ENCODE measurements around the gene SV2C. TPM values are rescaled to one million over a fixed set of nuclear protein-coding genes. Genes with fewer than 3 reads are reported as not detected.

The SV2C gene
- total and polyA plus RNA-seq, 2 of the 13 experiments (the other 11 are each of a cell fraction or from before 2014, with no cell fraction given): not detected

- Histone ChIP-seq H3K27me3 (ENCODE audit: control insufficient read depth in 1 of 2, insufficient read depth in 2 of 2, low read length in 2 of 2) (peaks cover 2 to 15% of the 10 kb centered on the region in 2 experiments; a peak in 3 of 5 replicates), H3K4me1 (ENCODE audit: insufficient read depth, low read length) (no peaks in the 10 kb centered on the region), H3K36me3 (replicated peaks in 1 of 2; ENCODE audit: control insufficient read depth in 1 of 2, insufficient read depth in 2 of 2, low read length in 2 of 2) (no peaks in the 10 kb centered on the region), H2AFZ (ENCODE audit: low read length) (no peak overlapping the region), H3K4me3 (replicated peaks in 1 of 3; ENCODE audit: insufficient read depth in 1 of 3, low read depth in 2 of 3, low read length in 3 of 3) (no peak overlapping the region), H3K4me2 (ENCODE audit: low read depth, low read length) (no peak overlapping the region), H3K9me3 (ENCODE audit: low read length) (no peaks in the 10 kb centered on the region), H4K20me1 (ENCODE audit: insufficient read depth, low read length) (no peaks in the 10 kb centered on the region), H3K9ac (ENCODE audit: insufficient read depth, low read depth, low read length) (no peak overlapping the region), H3K27ac (ENCODE audit: extremely low read length, insufficient read depth, low read length) (no peak overlapping the region), H3K79me2 (ENCODE audit: insufficient read depth, low read length) (no peaks in the 10 kb centered on the region)
- ATAC-seq (no peak), FAIRE-seq (no peak), DNase-seq (ENCODE audit: low spot score) (no peak)
- intact Hi-C loops (cut with micrococcal nuclease; ENCODE audit: unreplicated experiment) (no loop called here), in situ Hi-C loops (cut with HindIII; ENCODE audit: extremely low pct_ligation_motif_present, low pct_unique_long_range_greater_than_20kb) (no loop called here)
- ChIA-PET POLR2A (no interaction called here), CTCF (ENCODE audit: low intra/inter-chr PET ratio, low total read pairs) (no interaction called here)
- 34% methylated on average over 8 of the region's 14 CpGs for WGBS (ENCODE audit: low lambda C conversion rate)
- no TSS peak for BruUV-seq (replicated peaks)
- TF ChIP-seq TEF (CRISPR knock-in tag; IDR thresholded peaks at IDR 0.05): no peak
- TF ChIP-seq CSRNP2 (CRISPR knock-in tag; conservative IDR thresholded peaks at IDR 0.05; ENCODE audit: low read depth): no peak
- no peak for TF ChIP-seq CENPX (CRISPR knock-in tag; IDR thresholded peaks at IDR 0.05)
- TF ChIP-seq HNF1B (CRISPR knock-in tag; IDR thresholded peaks at IDR 0.05): no peak
- no peak for TF ChIP-seq SNRNP70 (IDR thresholded peaks at IDR 0.05; ENCODE audit: low read depth, low read length)
- TF ChIP-seq TFAP4 (IDR thresholded peaks at IDR 0.05; ENCODE audit: borderline replicate concordance, low read depth): no peak
- no peak for TF ChIP-seq ZNF3 (CRISPR knock-in tag; IDR thresholded peaks at IDR 0.05)
- TF ChIP-seq ZBTB26 (CRISPR knock-in tag; IDR thresholded peaks at IDR 0.05; ENCODE audit: borderline replicate concordance): no peak
- TF ChIP-seq DMTF1 (CRISPR knock-in tag; IDR thresholded peaks at IDR 0.05): no peak
- no peak for TF ChIP-seq HNF4G (IDR thresholded peaks at IDR 0.05; ENCODE audit: borderline replicate concordance, low read depth, low read length)
- no peak for TF ChIP-seq HNF4G (CRISPR knock-in tag; IDR thresholded peaks at IDR 0.05; ENCODE audit: borderline replicate concordance, low read depth)
- TF ChIP-seq NCOR1 (IDR thresholded peaks at IDR 0.05; ENCODE audit: borderline replicate concordance, low read length): no peak
- TF ChIP-seq TEAD2 (CRISPR knock-in tag; IDR thresholded peaks at IDR 0.05): no peak
- no peak for TF ChIP-seq ZNF180 (CRISPR knock-in tag; IDR thresholded peaks at IDR 0.05; ENCODE audit: borderline replicate concordance, low read depth)
- no peak for TF ChIP-seq KLF11 (CRISPR knock-in tag; IDR thresholded peaks at IDR 0.05)
- no peak for TF ChIP-seq SP2 (CRISPR knock-in tag; IDR thresholded peaks at IDR 0.05)
- no peak for TF ChIP-seq ZSCAN22 (CRISPR knock-in tag; IDR thresholded peaks at IDR 0.05)
These were observed 197.3 kb downstream of the SV2C start for GRCh38 chr5:76280494-76280893.
